ENCODE measurements around the gene TUBGCP2. TPM values are rescaled to one million over a fixed set of nuclear protein-coding genes. Genes with fewer than 3 reads are reported as not detected.

The TUBGCP2 gene
- total and polyA plus RNA-seq, 2 donors from 2014 or later = 61.4 to 93.3 TPM

DNA sequence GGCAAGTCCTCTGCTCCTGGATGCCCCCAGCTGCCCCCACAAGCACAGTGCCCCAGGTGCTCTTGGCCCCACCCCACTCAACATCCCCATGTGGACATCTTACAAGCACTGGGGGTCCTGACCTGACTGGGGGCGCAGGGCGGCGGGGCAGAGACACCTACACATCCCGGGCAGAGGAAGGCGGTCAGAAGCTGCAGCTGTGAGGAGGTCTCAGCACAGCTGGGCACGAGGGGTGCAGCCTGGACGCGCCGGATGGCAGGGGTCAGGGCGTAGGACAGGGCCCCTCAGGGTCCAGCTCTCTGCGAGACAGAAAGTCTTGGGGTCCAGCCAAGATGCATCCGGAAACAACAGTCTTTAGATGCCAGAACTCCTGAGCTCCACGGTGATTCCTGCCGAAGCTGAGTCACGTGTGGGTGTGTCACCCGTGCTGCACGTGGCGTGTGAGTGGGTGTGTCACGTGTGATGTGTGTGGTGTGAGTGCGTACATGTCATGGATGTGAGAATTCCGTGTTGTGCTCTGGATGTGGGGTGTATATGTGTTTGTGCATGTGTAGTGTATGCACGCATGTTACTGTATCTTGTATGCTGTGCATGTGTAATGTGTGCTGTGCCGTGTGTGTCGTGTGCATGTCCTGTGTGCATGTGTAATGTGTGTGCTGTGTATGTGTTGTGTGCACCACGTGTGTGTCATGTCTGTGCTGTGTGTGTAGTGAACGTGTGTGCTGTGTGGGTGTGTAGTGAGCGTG lies 65.9 kb downstream of the TUBGCP2 start:
- FAIRE-seq (no peak), DNase-seq (peak in 1 of 5 donors; percentile 47)
- H3K9me3 ChIP-seq (ENCODE audit: control insufficient read depth in 2 of 3, insufficient read depth in 1 of 3, low read length in 3 of 3) = no peaks in the 10 kb centered on the region
- H3K27me3 ChIP-seq (ENCODE audit: control insufficient read depth, insufficient read depth, low read length) = peaks cover 6% of the 10 kb centered on the region
- H3K27ac ChIP-seq (ENCODE audit: low read depth in 2 of 2, low read length in 2 of 2) = no peak overlapping the region
- intact Hi-C loops (cut with DNase I) = no loop called here
- no peak overlapping the region for H3K4me3 ChIP-seq (ENCODE audit: low read length in 3 of 3)
- TF ChIP-seq, protein P1, sequence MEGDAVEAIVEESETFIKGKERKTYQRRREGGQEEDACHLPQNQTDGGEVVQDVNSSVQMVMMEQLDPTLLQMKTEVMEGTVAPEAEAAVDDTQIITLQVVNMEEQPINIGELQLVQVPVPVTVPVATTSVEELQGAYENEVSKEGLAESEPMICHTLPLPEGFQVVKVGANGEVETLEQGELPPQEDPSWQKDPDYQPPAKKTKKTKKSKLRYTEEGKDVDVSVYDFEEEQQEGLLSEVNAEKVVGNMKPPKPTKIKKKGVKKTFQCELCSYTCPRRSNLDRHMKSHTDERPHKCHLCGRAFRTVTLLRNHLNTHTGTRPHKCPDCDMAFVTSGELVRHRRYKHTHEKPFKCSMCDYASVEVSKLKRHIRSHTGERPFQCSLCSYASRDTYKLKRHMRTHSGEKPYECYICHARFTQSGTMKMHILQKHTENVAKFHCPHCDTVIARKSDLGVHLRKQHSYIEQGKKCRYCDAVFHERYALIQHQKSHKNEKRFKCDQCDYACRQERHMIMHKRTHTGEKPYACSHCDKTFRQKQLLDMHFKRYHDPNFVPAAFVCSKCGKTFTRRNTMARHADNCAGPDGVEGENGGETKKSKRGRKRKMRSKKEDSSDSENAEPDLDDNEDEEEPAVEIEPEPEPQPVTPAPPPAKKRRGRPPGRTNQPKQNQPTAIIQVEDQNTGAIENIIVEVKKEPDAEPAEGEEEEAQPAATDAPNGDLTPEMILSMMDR (IDR thresholded peaks at IDR 0.05; ENCODE audit: borderline replicate concordance, extremely low read depth, insufficient read depth) = no peak
- peaks cover 0 to 4% (median 0%) of the 10 kb centered on the region in 3 donors for H3K4me1 ChIP-seq (ENCODE audit: control insufficient read depth in 2 of 3, insufficient read depth in 2 of 3, low read depth in 1 of 3, low read length in 3 of 3)
- H3K36me3 ChIP-seq (ENCODE audit: control insufficient read depth in 2 of 3, insufficient read depth in 3 of 3, low read length in 3 of 3) = peaks cover 0 to 2% (median 0%) of the 10 kb centered on the region in 3 donors
- H3K9ac ChIP-seq (ENCODE audit: low read length in 3 of 3) = no peak overlapping the region

DNA sequence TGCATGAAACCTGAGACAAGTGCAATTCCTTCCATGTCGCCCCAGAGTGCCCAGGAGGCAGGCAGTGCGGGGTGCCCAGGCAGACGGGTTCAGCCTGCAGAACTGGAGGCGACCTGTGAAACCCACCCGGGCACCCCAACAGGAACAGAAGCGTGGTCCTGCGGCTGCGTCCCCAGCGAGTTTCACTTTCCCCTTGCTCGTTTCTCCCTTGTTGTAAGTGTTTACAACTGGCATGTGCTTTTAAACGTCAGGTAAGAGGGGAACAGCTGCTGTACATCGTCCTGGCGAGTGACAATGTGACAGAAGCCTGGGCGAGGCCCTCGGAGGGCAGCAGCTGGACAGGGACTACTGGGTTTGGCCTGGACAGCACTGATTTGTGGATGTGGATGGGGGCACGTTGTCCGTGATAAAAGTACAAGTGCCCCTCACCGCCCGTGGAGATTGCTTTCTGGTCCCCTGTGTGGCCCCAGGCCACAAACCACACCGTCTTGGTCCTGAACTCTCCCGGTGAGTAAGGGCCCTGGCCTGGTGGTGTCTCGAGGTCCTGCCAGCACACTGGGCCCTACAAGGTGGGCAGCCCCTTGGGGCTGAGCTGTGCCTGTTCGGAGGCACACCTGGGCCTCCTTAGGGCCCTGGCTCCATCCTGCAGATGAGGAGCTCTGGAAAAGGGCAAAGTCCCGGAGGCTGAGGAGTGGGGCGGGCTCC lies 67.0 kb downstream of the TUBGCP2 start:
- Histone ChIP-seq H3K36me3 (ENCODE audit: control insufficient read depth in 2 of 3, insufficient read depth in 3 of 3, low read length in 3 of 3) (peaks cover 0 to 2% (median 0%) of the 10 kb centered on the region in 3 donors), H3K27ac (ENCODE audit: low read depth in 2 of 2, low read length in 2 of 2) (no peak overlapping the region), H3K27me3 (ENCODE audit: control insufficient read depth, insufficient read depth, low read length) (peaks cover 6% of the 10 kb centered on the region), H3K4me1 (ENCODE audit: control insufficient read depth in 2 of 3, insufficient read depth in 2 of 3, low read depth in 1 of 3, low read length in 3 of 3) (peaks cover 0 to 4% (median 0%) of the 10 kb centered on the region in 3 donors), H3K4me3 (ENCODE audit: low read length in 3 of 3) (no peak overlapping the region), H3K9me3 (ENCODE audit: control insufficient read depth in 2 of 3, insufficient read depth in 1 of 3, low read length in 3 of 3) (no peaks in the 10 kb centered on the region), H3K9ac (ENCODE audit: low read length in 3 of 3) (no peak overlapping the region)
- FAIRE-seq (no peak), DNase-seq (peak in 2 of 5 donors; percentile 31 to 46)
- TF ChIP-seq, protein P1 (IDR thresholded peaks at IDR 0.05; ENCODE audit: borderline replicate concordance, extremely low read depth, insufficient read depth) = no peak
- intact Hi-C loops (cut with DNase I) = no loop called here

DNA sequence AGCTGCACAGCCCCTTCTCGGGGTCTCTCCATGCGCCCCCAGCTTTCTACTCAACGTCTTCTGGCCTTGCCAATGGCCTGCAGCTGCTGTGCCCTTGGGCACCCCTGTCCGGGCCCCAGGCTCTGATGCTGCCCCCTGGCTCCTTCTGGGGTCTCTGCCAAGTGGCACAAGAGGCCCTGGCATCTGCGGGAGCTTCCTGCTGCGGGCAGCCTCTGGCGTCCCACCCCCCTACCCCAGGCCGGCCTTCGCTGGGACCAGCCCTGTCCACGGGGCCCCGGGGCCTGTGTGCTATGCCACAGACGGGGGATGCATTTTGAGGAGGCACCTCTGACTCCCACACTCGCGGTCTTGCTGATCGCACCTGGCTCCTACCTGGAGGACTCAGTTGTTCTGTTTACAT lies 68.7 kb downstream of the TUBGCP2 start:
- Histone ChIP-seq H3K27ac (ENCODE audit: low read depth in 2 of 2, low read length in 2 of 2) (no peak overlapping the region), H3K27me3 (ENCODE audit: control insufficient read depth, insufficient read depth, low read length) (peaks cover 6% of the 10 kb centered on the region), H3K9ac (ENCODE audit: low read length in 3 of 3) (no peak overlapping the region), H3K4me1 (ENCODE audit: control insufficient read depth in 2 of 3, insufficient read depth in 2 of 3, low read depth in 1 of 3, low read length in 3 of 3) (peaks cover 0 to 4% (median 0%) of the 10 kb centered on the region in 3 donors), H3K4me3 (ENCODE audit: low read length in 3 of 3) (no peak overlapping the region), H3K9me3 (ENCODE audit: control insufficient read depth in 2 of 3, insufficient read depth in 1 of 3, low read length in 3 of 3) (no peaks in the 10 kb centered on the region), H3K36me3 (ENCODE audit: control insufficient read depth in 2 of 3, insufficient read depth in 3 of 3, low read length in 3 of 3) (peaks cover 0 to 2% (median 0%) of the 10 kb centered on the region in 3 donors)
- DNase-seq (no peak), FAIRE-seq (no peak)
- intact Hi-C loops (cut with DNase I) = no loop called here
- TF ChIP-seq, protein P1 (IDR thresholded peaks at IDR 0.05; ENCODE audit: borderline replicate concordance, extremely low read depth, insufficient read depth) = no peak
